ENCODE measurements around the gene DCBLD1. TPM values are rescaled to one million over a fixed set of nuclear protein-coding genes. Genes with fewer than 3 reads are reported as not detected.
A peak's percentile ranks its signal among the peaks of the same experiment; 100 is the strongest.

Gene DCBLD1
- total and polyA plus RNA-seq, 2 donors (not counting 3 experiments of a cell fraction or from before 2014, with no cell fraction given): 30.2 to 44.3 TPM

DNA sequence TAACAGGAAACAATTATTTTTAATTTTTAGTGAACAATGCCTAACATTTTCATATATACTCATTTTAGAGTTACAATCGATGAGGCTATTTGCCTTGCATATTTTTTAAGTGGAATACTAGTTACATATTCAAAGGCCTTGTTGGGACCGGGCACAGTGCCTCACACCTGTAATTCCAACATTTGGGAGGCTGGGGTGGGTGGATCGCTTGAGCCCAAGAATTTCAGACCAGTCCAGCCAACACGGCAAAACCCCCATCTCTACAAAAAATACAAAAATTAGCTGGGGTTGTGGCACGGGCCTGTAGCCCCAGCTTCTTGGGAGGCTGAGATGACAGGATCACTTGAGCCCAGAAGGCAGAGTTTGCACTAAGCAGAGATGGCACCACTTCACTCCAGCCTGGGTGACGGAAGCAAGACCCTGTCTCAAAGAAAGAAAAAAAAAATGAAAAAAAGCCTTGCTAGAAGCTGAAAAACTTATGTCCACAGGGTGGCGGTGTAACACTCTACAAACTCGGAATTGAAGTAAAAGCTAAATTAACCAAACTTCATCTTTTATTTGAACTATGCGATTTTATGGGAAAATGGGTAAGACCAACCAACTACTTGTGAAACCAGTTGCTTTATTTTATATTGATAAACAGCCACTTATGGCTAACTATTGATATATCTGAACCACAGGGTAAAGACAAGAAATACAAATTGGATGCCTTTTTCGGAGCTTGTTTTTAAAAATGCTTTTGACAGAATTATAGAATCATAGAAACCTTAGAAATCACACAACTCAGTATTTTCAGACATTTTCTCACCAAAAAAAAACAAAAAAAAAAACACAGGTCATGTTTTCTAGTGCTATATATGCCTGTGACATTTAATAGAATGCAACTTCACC is 32.7 kb upstream of the DCBLD1 start:
- BruUV-seq (replicated peaks): no TSS peak
- Histone ChIP-seq H3K9me1 (replicated peaks; ENCODE audit: control insufficient read depth, extremely low read depth, insufficient read depth, low read length) (no peaks in the 10 kb centered on the region), H3K27me3 (ENCODE audit: control insufficient read depth in 2 of 2, insufficient read depth in 2 of 2, low read length in 2 of 2) (peaks cover 15 to 30% of the 10 kb centered on the region in 2 experiments), H3K79me2 (ENCODE audit: control insufficient read depth, insufficient read depth, low read length) (no peaks in the 10 kb centered on the region), H3K4me1 (ENCODE audit: control insufficient read depth, extremely low read depth, insufficient read depth, low read length) (peaks cover 6% of the 10 kb centered on the region), H3K9me3 (replicated peaks; ENCODE audit: control insufficient read depth, insufficient read depth, low read length) (no peaks in the 10 kb centered on the region), H3K9ac (replicated peaks; ENCODE audit: extremely low read depth, insufficient read depth, low read length) (no peak overlapping the region), H3K4me3 (replicated peaks in 1 of 3; ENCODE audit: insufficient read depth in 1 of 3, low read depth in 1 of 3, low read length in 3 of 3) (no peak overlapping the region), H3K27ac (ENCODE audit: insufficient read depth, low read depth, low read length) (no peak overlapping the region), H3K4me2 (ENCODE audit: insufficient read depth, low read length) (peak overlapping the region; percentile 25), H4K20me1 (replicated peaks; ENCODE audit: control insufficient read depth, extremely low read depth, insufficient read depth, low read length) (no peaks in the 10 kb centered on the region), H3K36me3 (ENCODE audit: control insufficient read depth in 2 of 2, extremely low read depth in 1 of 2, insufficient read depth in 2 of 2, low read length in 2 of 2) (no peaks in the 10 kb centered on the region), H2AFZ (ENCODE audit: low read depth, low read length) (no peak overlapping the region)
- dilution Hi-C loops (cut with MboI; ENCODE audit: extremely low pct_ligation_motif_present, low sequenced_read_pairs) (no loop called here), intact Hi-C loops (cut with micrococcal nuclease) (loop anchor here (1.0 kb wide), 4 partner anchors 33 to 226 kb away; partner anchors contain the start of genes DCBLD1 and NUS1)
- FAIRE-seq: peak; percentile 79
- TF ChIP-seq, protein P1, sequence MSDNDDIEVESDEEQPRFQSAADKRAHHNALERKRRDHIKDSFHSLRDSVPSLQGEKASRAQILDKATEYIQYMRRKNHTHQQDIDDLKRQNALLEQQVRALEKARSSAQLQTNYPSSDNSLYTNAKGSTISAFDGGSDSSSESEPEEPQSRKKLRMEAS (IDR thresholded peaks at IDR 0.05; ENCODE audit: insufficient read depth, insufficient read length): no peak
- TF ChIP-seq FOS (IDR thresholded peaks at IDR 0.05; ENCODE audit: borderline replicate concordance, insufficient read depth, low read length) (no peak), JUN (IDR thresholded peaks at IDR 0.05; ENCODE audit: borderline replicate concordance, insufficient read depth, insufficient read length, low read depth) (no peak)
- TF ChIP-seq, protein P2, sequence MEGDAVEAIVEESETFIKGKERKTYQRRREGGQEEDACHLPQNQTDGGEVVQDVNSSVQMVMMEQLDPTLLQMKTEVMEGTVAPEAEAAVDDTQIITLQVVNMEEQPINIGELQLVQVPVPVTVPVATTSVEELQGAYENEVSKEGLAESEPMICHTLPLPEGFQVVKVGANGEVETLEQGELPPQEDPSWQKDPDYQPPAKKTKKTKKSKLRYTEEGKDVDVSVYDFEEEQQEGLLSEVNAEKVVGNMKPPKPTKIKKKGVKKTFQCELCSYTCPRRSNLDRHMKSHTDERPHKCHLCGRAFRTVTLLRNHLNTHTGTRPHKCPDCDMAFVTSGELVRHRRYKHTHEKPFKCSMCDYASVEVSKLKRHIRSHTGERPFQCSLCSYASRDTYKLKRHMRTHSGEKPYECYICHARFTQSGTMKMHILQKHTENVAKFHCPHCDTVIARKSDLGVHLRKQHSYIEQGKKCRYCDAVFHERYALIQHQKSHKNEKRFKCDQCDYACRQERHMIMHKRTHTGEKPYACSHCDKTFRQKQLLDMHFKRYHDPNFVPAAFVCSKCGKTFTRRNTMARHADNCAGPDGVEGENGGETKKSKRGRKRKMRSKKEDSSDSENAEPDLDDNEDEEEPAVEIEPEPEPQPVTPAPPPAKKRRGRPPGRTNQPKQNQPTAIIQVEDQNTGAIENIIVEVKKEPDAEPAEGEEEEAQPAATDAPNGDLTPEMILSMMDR (IDR thresholded peaks at IDR 0.05; ENCODE audit: extremely low read depth in 1 of 2, insufficient read depth in 1 of 2, low read depth in 1 of 2, low read length in 2 of 2): peak; percentile 41 to 48
- peak; percentile 84 for DNase-seq (ENCODE audit: low read depth, low spot score)
- POLR2A ChIA-PET: interaction anchor here (0.6 to 1.0 kb wide), 3 partner anchors 9 to 153 kb away, joined by 3 read pairs; partner anchors contain the start of gene GOPC
- CTCF ChIA-PET: interaction anchor here (0.5 to 5.6 kb wide), 67 partner anchors 8 to 526 kb away, joined by 3 to 333 read pairs (median 5); partner anchors contain the start of genes DCBLD1, GOPC and ROS1

Measured in endothelial cell of umbilical vein (primary cell).